Epidermal melanocyte (primary cell): Measurements from ENCODE around the gene CTIF.
"Not testable (repeated sequence)": the region's sequence is repeated elsewhere in the genome, so short reads cannot be mapped to it uniquely, and the experiment has no call there.

ENCODE experiments used
- DNase-seq: peaks from one replicate; pipeline ENCODE4 v3.0.0; 2011; ENCODE audit warnings: low spot score; ENCODE audit not compliant: insufficient read length

Gene CTIF

GRCh38 chr18:48538531-48539405, at the start of gene CTIF:
Gene CTIF (plus strand): TSS chr18:48539031. CDS start chr18:48619566, 80,535 bp downstream.
- peak; percentile 94 for DNase-seq

- no peak for DNase-seq
Observed at GRCh38 chr18:48490641-48491293, 48.1 kb upstream of the CTIF start.

GRCh38 chr18:48492880-48493279, 46.0 kb upstream of the CTIF start:
- DNase-seq, result no peak

- no peak for DNase-seq
Observed at GRCh38 chr18:48493434-48494230, 45.2 kb upstream of the CTIF start.

- no peak for DNase-seq
Observed at GRCh38 chr18:48497863-48498262, 41.0 kb upstream of the CTIF start.

GRCh38 chr18:48500517-48500916, 38.3 kb upstream of the CTIF start:
- no peak for DNase-seq

- DNase-seq, result no peak
Observed at GRCh38 chr18:48502906-48503305, 35.9 kb upstream of the CTIF start.

GRCh38 chr18:48504819-48505218, 34.0 kb upstream of the CTIF start:
- no peak for DNase-seq

- DNase-seq, result not testable (repeated sequence)
Observed at GRCh38 chr18:48506983-48507568, 31.8 kb upstream of the CTIF start.

- DNase-seq, result not testable (repeated sequence)
Observed at GRCh38 chr18:48512498-48512897, 26.3 kb upstream of the CTIF start.

GRCh38 chr18:48514786-48515185, 24.0 kb upstream of the CTIF start:
- no peak for DNase-seq

GRCh38 chr18:48517048-48517447, 21.8 kb upstream of the CTIF start:
- no peak for DNase-seq

- DNase-seq, result no peak
Observed at GRCh38 chr18:48519431-48520100, 19.3 kb upstream of the CTIF start.

GRCh38 chr18:48521723-48522122, 17.1 kb upstream of the CTIF start:
- no peak for DNase-seq

- DNase-seq, result no peak
Observed at GRCh38 chr18:48525671-48526070, 13.2 kb upstream of the CTIF start.

GRCh38 chr18:48527461-48527860, 11.4 kb upstream of the CTIF start:
- DNase-seq, result no peak

- no peak for DNase-seq
Observed at GRCh38 chr18:48528861-48529260, 10.0 kb upstream of the CTIF start.

- peak; percentile 72 for DNase-seq
Observed at GRCh38 chr18:48529796-48530195, 9.0 kb upstream of the CTIF start.

- DNase-seq, result no peak
Observed at GRCh38 chr18:48530399-48531081, 8.3 kb upstream of the CTIF start.

GRCh38 chr18:48531082-48531403, 7.8 kb upstream of the CTIF start:
- no peak for DNase-seq

GRCh38 chr18:48531908-48532307, 6.9 kb upstream of the CTIF start:
- no peak for DNase-seq
